WERI-Rb-1 (cell line): Measurements from ENCODE around the gene C6orf47.

Experiments used
- DNase-seq: peaks from one replicate; pipeline ENCODE4 v3.0.0-alpha.2; 2020
- H3K27ac ChIP-seq: fragments of 250-450 bp; sonication (Bioruptor Pico); 2 replicates; pipeline ENCODE4 v1.5.1; 2020; ENCODE audit warnings: mild to moderate bottlenecking, moderate library complexity
- H3K27me3 ChIP-seq: fragments of 250-450 bp; sonication (Bioruptor Pico); 2 replicates; pipeline ENCODE4 v1.5.1; 2021; ENCODE audit warnings: mild to moderate bottlenecking, low read depth, moderate library complexity; ENCODE audit not compliant: insufficient read depth, severe bottlenecking
- H3K36me3 ChIP-seq: fragments of 250-450 bp; sonication (Bioruptor Pico); 2 replicates; pipeline ENCODE4 v1.5.1; 2020; ENCODE audit warnings: mild to moderate bottlenecking, moderate library complexity
- H3K4me3 ChIP-seq: 2 replicates; pipeline ENCODE4 v1.5.1; 2011; ENCODE audit warnings: low read depth, mild to moderate bottlenecking, control low read depth, low read length
- H3K9me3 ChIP-seq: fragments of 250-450 bp; sonication (Bioruptor Pico); 2 replicates; pipeline ENCODE4 v1.5.1; 2021; ENCODE audit warnings: mild to moderate bottlenecking, moderate library complexity; ENCODE audit not compliant: severe bottlenecking
- TF ChIP-seq, protein P1 (sequence below): IDR thresholded peaks from 2 replicates; pipeline ENCODE4 v1.5.1; 2011; ENCODE audit warnings: low read depth, mild to moderate bottlenecking, control low read depth, inconsistent platforms, low read length

Gene C6orf47

DNA sequence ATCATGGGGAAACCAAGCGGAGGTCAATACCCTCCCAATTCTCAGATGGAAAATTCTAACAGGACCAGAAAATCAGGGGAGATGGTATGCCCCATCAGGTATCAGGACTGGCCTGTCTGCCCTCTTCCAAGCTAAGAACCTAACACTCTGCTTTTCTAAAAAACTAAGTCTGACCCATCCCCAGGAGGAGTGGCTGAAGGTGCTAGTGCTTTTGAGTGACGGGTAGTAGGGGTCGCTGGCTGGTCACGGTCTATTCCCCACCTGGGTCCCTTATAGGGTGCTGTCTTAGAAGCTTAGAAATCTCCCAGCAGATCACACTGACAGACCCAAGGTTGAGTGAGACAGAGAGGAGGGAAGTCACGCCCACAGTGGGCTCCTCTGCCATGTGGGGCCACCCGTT lies 33.0 kb upstream of the C6orf47 start:
- Histone ChIP-seq H3K9me3 (no peaks in the 10 kb centered on the region), H3K27me3 (no peaks in the 10 kb centered on the region), H3K36me3 (peaks cover 76% of the 10 kb centered on the region), H3K27ac (no peak overlapping the region), H3K4me3 (no peak overlapping the region)
- DNase-seq: no peak
- TF ChIP-seq, protein P1, sequence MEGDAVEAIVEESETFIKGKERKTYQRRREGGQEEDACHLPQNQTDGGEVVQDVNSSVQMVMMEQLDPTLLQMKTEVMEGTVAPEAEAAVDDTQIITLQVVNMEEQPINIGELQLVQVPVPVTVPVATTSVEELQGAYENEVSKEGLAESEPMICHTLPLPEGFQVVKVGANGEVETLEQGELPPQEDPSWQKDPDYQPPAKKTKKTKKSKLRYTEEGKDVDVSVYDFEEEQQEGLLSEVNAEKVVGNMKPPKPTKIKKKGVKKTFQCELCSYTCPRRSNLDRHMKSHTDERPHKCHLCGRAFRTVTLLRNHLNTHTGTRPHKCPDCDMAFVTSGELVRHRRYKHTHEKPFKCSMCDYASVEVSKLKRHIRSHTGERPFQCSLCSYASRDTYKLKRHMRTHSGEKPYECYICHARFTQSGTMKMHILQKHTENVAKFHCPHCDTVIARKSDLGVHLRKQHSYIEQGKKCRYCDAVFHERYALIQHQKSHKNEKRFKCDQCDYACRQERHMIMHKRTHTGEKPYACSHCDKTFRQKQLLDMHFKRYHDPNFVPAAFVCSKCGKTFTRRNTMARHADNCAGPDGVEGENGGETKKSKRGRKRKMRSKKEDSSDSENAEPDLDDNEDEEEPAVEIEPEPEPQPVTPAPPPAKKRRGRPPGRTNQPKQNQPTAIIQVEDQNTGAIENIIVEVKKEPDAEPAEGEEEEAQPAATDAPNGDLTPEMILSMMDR: no peak

DNA sequence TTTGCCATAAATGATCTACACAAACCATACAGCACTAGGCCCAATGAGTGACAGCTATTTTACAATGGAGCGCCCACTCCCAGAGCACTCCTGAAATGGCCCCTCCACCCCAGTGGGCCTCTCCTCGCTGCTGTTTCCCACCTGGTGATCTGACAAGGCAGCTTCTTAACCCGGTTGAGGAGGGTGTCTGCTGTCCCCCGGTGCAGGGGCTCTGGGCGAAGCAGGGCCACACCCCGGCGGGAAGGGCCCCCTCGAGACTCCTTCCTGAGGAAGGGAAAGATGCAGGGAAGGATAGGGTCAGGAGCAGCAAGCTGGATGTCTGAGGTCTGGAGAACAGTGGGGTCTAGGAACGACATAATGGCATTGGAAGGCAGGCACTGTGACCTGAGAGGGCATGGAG lies 32.3 kb upstream of the C6orf47 start:
- H3K27me3 ChIP-seq: no peaks in the 10 kb centered on the region
- no peak for DNase-seq
- no peak overlapping the region for H3K4me3 ChIP-seq
- H3K9me3 ChIP-seq: no peaks in the 10 kb centered on the region
- peaks cover 79% of the 10 kb centered on the region for H3K36me3 ChIP-seq
- no peak overlapping the region for H3K27ac ChIP-seq
- TF ChIP-seq, protein P1: no peak

DNA sequence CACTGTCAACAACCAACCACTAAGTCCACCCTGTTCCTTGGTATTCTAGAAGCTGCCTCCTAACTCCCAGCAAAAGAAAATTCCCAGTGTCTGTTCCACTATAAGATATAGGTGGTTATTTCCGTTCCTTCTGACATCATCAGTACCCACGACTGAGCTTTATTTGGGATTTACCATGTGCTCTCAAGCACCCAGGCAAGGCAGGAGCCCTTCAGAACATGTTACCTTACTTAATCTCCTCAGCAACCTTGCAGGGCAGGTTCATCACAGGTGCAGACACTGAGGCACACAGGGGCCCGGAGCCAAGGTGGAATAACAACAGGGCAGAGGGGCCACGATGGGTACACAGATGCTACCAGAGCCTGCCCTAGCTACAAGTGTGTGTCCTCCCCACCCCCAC lies 31.8 kb upstream of the C6orf47 start:
- Histone ChIP-seq H3K9me3 (no peaks in the 10 kb centered on the region), H3K4me3 (no peak overlapping the region), H3K27me3 (no peaks in the 10 kb centered on the region), H3K36me3 (peaks cover 79% of the 10 kb centered on the region), H3K27ac (no peak overlapping the region)
- TF ChIP-seq, protein P1: no peak
- DNase-seq: no peak

DNA sequence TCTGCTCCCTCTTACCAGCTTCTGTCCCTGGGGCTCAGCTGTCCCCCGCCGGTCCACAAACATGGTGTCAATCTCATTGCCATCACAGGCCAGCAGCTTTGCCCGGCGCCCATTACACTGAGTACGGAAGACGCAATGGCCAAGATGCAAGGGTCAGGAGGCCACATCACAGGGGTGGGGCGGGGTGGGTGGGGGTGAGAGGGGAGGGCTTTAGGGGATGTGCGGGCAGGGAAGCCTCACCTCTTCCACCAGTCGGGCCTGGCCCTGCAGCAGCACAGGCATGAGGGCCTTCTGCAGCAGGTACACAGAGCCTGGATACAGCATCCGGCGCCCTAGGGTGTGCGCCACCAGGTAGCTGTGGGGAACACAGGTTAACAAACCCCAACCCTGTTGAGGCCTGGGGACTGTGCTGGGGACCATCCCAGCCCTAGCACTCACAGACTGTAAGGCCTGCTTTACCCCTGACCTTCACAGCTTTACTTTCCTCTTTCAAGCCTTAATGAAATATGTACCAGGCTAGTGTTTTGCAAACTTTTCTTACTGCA lies 31.1 kb upstream of the C6orf47 start:
- H3K27ac ChIP-seq: no peak overlapping the region
- DNase-seq: no peak
- peaks cover 82% of the 10 kb centered on the region for H3K36me3 ChIP-seq
- H3K9me3 ChIP-seq: no peaks in the 10 kb centered on the region
- H3K27me3 ChIP-seq: no peaks in the 10 kb centered on the region
- TF ChIP-seq, protein P1: no peak
- no peak overlapping the region for H3K4me3 ChIP-seq

DNA sequence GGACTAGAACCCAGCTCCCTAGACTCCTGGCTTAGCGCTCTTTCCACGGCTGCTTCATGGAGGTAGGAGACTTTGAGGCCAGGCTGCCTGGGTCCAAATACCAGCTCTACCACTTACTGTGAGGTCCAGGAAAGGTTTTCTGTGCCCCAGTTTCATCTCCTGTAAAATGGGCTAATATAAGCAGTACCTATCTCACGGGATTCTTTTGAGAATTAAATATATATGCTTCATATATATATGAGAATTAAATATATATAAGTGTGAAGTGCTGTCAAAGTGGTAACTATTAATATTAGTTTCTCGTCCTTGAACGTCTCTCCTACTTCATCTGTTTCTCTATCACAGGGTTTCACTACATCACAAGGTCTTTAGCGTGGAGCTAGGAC lies 30.5 kb upstream of the C6orf47 start:
- Histone ChIP-seq H3K27me3 (no peaks in the 10 kb centered on the region), H3K9me3 (no peaks in the 10 kb centered on the region), H3K27ac (no peak overlapping the region), H3K36me3 (peaks cover 82% of the 10 kb centered on the region), H3K4me3 (no peak overlapping the region)
- DNase-seq: no peak
- TF ChIP-seq, protein P1: no peak

DNA sequence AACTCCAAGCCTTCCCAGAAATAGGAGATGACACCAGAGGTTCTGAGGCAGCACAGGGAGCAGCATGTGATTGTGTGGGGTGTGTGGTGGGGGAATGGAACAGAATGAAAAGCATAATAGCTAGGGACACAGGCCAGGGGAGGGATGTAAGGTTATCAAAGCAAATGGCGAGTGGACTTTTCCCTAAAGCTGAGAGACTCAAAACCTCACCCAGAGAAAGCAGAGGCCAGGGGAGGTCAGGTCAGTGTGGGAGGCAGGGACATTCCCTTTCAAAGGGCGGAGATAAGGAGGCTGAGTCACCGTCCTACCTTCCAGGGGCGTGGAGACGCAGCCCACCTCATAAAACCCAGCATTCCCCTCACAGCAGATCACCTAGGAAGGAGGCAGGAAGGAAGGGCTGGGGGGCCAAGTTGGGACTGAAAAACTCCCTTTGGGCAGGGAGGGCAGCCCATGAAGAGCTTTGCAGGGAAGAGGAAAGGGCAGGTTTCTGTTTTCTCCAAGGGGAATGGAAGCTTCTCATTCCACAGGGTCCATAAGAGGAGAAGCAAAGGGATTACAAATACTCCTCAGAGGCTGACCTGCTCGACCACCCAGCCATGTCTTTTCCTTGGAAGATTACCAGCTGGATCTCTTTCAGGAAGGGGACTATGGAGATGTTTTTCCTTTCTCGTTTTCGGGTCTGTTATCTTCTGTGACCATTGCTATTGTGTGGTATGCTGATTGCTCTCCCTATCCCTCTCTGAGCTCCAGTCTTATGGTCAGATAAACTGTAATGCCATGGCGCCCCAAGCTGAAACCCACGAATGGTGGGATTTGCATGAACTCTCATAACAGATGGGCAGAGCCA lies 29.9 kb upstream of the C6orf47 start:
- Histone ChIP-seq H3K4me3 (no peak overlapping the region), H3K9me3 (no peaks in the 10 kb centered on the region), H3K36me3 (peaks cover 82% of the 10 kb centered on the region), H3K27ac (no peak overlapping the region), H3K27me3 (no peaks in the 10 kb centered on the region)
- TF ChIP-seq, protein P1: no peak
- DNase-seq: no peak
